ENCODE results near the gene TRIM28.
"Not testable (repeated sequence)": the region's sequence is repeated elsewhere in the genome, so short reads cannot be mapped to it uniquely, and the experiment has no call there.

Gene TRIM28

DNA sequence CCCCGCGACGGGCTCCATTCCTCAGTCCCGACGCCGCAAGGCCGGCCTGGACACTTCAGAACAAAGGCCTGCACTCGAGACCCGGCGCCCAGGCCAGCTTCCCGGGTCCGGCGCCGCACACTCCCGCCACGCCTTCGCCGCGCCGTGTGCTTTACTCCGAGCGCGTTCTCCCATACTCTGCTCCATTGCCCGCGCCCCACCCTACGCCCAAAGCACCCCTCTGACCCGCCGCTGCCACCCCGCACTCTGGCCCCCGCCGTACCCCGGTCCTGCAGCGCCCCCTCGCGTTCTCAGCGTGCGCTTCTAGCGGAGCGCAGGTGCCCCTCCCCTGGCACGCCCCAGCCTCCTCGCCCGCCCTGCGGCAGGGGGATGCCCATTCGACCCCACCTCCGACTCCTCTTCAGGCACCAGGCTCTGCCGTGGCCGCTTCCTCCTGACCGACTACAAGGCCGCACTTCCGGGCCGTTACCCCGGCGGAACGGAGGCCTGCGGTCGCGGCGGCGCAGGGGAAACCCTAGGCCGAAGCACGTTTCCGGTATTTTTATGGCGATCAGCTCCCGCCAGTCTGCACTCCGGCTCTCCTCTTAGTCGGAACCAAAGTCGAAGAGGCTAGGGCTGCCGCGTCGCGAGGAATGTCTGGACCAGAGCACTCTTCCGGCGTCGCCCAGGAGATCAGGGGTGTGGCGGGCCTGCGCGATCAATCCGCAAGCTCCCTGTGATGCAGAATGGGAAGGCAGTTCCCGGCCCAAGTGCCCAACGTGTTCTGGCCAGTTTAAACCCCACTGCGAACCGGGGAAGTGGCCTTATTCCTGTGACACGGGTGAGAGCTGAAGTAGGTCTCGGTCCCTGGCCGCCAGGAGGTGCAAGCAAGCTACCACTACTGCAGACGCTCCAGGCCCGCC, 24.3 kb upstream of the TRIM28 start, which contains the start of gene ZBTB45:
Gene ZBTB45 (minus strand): TSS at position 456 of the 902 bp plus-strand sequence. CDS start 2,137 bp downstream, outside the sequence.
- DNase-seq = peak; percentile 97

DNA sequence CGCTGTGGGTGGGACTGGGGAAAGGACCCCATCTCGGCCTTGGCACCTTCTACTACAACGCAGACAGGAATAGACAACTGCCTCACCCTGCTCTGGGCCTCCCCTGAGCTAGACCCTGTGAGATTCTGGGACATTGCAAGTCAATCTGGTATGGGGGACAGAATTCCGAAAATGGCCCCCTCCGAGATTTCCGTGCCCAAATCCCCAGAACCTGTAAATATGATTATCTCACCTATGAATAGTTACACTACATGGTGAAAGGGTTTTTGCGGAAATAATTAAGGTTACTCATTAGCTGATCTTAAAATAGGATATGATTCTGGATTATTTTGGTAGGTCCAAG, 23.6 kb upstream of the TRIM28 start:
- no peak for DNase-seq

DNA sequence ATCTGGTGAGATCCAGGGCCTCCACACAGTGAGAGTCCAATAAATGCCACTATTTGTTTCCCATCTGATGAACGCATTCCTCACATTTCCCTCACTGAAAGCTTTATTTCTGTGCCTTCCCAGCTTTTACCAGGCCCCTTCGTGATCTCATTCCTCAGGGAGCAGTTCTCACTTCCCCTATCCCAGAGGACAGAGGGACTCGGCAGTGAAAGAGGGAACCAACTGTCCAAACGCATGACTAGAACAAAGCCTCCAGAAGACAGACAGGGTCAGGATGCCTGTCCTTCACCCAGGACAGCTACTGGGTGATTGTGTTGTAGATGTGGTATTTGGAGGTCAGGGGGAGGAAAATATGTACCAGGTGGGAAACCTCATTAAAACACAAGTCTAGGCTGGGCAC, 22.2 kb upstream of the TRIM28 start:
- DNase-seq = no peak

DNA sequence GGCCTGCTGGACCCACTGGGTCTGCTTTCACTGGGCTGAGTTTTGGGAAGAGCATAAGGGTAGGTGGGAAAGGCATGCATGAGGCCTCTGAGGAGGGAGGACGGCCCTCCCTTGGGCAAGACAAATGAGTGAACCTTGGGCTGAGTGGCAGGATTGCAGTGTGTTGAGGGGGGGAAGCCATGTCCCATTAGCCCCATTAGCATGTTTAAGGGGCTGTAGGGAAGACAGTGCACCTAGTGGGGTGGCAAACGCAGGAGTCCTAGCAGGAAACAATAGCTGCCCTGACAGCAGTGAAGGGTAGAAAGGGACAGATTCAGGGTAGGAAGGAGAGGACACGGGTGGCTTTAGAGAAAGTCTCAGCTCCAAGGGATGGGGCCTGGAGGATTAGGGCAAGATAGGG, 21.2 kb upstream of the TRIM28 start:
- no peak for DNase-seq

DNA sequence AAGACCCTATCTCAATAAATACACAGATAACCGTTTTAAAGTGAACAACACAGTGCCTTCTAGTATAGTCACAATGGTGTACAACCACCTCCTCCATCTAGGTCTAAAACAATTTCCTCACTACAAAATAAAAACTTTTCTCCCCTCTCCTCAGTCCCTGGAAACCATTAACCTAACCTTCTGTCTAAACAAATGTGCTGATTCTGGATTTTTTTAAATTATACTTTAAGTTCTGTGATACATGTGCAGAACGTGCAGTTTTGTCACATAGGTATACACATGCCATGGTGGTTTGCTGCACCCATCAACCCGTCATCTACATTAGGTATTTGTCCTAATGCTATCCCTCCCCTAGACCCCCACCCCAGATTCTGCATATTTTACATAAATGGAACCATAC, 14.5 kb upstream of the TRIM28 start:
- DNase-seq = no peak

DNA sequence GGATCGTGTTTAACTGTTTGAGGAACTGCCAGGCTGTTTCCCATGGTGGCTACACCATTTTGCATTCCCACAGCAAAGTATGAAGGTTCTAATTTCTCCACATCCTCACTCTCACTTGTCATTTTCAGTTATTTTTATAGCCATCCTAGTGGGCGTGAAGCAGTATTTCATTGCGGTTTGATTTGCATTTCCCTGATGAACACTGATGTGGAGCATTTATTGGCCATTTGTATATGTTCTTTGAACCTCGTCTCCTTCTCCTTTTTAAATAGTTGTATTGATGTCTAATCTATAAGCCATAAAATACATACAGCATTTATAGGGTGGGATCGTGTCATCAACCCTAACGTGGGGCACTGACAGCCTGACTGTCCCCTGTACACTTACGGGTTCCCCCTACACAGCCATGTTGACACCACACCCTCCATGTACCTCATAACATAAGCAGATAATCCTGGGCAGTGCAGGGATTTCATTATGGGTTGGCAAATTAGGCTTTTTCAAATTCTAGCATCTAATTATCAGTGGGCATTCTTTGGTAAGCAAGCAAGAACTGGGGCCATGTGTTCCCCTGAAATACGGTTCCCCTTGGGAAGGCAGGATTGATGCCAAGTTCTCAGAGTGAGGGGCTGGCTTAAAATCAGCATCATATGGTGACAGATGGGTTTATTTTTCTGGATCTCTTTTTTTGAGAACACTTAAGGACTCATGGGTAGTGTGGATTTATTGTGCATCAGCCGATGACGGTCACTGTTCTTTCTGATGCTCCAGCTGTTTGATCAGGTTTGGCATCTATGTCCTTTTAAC, 12.6 kb upstream of the TRIM28 start:
- DNase-seq = no peak

DNA sequence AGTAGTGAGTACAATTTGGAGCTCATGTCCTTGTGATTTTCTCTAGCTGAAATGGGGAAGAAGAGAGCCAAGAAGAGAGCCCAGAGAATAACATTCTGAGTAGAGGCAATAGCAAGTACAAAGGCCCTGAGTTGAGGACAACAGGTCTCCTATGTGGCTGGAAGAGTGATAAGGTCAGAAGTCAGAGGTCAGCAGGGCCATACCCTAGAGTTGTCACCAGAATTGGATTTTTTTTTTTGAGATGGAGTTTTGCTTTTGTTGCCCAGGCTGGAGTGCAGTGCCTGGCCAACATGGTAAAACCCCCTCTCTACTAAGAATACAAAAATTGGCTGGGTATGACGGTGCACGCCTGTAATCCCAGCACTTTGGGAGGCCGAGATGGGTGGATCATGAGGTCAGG, 8.0 kb upstream of the TRIM28 start:
- no peak for DNase-seq

DNA sequence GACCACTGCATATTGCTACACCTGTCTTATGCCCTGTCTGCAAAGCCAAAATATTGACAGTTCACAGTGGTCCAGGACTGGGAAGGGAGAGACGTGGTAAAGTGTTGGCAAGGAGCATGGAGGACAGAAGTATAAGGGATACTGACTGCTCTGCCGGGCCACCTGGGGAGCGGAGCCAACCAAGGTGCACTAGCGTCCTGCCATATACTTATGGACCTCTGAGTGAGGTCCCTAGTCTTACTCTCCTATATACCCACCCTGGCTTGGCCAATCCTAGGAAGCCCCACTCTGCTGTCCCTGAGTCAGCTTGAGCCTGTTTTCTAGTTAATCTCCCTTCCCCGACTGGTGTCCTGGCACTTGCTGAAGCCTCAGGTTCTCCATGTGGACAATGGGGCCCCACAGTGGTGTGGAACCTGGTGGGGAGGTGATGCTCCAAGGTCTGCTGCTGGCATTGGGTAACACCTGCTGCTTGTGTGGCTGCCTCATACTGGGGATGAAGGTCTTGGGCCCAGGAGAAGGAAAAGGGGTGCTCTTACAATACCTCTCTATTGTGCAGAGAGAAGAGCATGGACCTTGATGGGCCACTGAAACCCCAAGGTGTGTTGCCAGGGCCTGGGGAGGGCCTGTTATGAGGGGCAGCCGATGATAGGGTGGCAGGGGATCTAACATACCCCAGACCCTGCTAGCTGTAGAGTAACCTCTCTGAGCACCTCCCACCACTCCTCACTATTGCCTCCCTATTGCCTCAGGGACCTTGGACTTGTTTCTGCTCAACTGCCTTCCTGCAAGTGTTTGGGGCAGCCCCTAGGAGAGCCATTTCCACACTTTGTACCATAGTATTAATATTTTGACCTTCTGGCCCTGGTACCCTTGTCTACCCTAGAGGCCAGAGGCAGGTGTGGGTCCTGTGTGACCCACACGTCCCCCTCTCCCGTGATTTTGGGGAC, 6.7 kb upstream of the TRIM28 start:
- DNase-seq = no peak

DNA sequence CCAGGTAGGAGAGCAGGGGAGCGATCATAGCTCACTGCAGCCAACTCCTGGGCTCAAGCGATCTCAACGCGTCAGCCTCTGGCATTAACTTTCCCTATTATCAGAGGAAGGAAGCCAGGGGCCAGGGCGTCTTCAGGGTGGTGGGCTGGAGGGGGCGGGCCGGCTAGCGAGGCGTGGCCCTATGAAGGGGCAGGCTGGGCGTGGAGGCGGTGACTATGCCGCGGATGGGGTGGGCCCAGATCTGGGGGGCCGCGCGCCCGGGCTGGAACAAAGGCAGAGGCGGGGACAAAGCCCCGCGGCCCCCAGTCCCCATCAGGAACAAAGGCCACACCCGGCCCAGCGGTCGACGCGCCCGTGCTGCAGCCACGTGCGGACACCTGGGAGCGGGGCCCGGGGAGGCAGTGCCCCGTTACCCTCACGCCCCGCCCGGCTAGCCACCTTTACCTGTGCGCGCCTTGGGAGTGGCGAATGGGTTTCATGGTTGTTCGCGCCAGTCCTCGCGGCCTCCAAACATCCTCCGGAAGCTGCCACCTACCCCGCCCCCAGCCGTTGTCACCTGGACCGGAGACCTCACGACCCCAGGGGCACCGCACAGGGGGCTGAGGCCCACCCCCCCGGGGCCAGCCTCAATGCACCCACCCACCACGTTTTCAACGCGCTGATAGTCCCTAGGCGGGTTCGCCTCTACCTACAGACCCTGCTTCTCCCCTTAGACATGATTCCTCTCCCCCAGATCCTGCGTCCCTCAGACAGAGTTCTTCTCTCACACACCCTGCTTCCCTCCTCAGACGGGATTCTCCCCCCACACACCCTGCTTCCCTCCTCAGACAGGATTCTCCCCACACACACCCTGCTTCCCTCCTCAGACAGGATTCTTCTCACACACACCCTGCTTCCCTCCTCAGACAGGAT, 5.4 kb upstream of the TRIM28 start:
- no peak for DNase-seq

DNA sequence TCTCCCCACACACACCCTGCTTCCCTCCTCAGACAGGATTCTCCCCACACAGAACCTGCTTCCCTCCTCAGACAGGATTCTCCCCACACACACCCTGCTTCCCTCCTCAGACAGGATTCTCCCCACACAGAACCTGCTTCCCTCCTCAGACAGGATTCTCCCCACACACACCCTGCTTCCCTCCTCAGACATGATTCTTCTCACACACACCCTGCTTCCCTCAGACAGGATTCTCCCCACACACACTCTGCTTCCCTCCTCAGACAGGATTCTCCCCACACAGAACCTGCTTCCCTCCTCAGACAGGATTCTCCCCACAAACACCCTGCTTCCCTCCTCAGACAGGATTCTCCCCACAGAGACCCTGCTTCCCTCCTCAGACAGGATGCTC, 4.7 kb upstream of the TRIM28 start:
- DNase-seq = not testable (repeated sequence)

DNA sequence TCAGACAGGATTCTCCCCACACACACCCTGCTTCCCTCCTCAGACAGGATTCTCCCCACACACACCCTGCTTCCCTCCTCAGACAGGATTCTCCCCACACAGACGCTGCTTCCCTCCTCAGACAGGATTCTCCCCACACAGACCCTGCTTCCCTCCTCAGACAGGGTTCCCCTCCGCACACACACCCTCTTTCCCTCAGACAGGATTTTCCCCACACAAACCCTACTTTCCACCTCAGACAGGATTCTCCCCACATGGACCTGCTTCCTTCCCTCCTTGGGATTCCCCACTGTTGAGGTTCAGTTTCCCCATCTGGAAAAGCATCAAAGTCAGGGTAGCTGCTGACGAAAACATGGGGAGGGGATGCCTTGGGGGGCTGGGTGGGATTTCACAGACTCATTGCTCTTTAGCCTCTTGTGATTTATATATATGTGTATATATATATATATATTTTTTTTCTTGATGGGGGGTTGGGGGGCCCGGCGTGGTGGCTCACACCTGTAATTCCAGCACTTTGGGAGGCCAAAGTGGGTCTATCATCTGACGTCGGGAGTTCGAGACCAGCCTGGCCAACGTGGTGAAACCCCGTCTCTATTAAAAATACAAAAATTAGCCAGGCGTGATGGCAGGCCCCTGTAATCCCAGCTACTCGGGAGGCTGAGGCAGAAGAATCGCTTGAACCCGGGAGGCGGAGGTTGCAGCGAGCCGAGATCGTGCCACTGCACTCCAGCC, 1.1 kb upstream of the TRIM28 start:
- not testable (repeated sequence) for DNase-seq

DNA sequence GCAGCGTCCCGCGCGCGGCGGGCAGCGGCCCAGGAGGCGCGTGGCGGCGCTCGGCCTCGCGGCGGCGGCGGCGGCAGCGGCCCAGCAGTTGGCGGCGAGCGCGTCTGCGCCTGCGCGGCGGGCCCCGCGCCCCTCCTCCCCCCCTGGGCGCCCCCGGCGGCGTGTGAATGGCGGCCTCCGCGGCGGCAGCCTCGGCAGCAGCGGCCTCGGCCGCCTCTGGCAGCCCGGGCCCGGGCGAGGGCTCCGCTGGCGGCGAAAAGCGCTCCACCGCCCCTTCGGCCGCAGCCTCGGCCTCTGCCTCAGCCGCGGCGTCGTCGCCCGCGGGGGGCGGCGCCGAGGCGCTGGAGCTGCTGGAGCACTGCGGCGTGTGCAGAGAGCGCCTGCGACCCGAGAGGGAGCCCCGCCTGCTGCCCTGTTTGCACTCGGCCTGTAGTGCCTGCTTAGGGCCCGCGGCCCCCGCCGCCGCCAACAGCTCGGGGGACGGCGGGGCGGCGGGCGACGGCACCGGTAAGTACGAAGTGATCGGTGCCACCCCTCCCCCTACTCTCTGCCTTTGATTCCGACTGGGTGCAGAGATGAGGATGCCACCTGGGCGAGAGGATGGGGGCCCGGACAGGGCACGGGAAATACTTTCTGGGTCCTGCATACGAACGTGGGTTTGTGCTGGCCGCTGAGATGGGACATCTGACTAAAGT, 874 bp downstream of the TRIM28 start:
- DNase-seq = peak; percentile 23

DNA sequence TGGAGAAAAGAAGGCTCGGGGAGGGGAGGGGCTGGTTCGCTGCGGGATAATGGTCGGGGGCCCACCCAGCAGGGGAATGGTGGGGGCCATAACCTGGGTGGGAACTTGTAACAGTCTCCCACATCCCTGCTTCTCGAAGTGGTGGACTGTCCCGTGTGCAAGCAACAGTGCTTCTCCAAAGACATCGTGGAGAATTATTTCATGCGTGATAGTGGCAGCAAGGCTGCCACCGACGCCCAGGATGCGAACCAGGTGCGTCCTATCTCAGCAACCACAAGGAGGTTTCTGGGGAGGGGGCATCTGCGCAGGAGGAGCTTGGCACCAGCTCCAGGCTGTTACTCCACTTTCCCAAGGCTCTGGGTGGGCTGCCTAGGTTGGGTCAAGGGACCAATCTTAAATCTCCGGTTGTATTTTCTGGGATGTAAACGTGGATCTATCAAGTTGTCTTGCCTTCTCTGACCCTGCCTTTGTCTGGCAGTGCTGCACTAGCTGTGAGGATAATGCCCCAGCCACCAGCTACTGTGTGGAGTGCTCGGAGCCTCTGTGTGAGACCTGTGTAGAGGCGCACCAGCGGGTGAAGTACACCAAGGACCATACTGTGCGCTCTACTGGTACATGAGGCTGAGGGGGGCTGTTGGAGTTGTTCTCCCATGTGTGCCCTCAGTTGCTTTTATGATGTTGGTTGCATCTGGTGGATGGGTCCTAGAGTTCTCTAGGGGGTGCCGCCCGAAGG, 1.6 kb downstream of the TRIM28 start:
- DNase-seq = no peak

DNA sequence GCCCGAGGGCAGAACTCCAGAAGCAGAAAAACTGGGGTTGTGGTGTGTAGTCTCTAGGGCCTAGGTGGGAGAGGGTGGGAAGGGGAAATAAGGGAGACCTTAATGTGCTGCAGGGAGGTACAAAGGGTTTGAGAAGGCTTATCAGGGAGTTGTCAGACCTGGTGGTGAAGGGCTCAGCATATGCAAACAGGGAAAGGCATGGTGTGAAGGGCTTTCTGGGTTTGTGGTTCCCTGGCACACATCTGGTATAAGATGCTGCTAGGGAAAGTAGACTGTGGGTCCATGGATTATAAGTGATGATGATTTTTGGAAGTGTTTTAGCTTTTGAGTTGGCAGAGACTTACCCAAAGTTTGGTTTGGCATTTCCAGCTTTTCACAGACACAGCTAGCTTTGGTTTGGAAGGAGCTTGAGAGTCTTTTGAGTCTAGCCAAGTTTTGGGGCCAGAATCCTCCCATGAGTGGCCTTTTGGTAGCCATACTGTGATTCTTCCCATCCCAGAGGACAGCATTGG, 2.2 kb downstream of the TRIM28 start:
- no peak for DNase-seq

DNA sequence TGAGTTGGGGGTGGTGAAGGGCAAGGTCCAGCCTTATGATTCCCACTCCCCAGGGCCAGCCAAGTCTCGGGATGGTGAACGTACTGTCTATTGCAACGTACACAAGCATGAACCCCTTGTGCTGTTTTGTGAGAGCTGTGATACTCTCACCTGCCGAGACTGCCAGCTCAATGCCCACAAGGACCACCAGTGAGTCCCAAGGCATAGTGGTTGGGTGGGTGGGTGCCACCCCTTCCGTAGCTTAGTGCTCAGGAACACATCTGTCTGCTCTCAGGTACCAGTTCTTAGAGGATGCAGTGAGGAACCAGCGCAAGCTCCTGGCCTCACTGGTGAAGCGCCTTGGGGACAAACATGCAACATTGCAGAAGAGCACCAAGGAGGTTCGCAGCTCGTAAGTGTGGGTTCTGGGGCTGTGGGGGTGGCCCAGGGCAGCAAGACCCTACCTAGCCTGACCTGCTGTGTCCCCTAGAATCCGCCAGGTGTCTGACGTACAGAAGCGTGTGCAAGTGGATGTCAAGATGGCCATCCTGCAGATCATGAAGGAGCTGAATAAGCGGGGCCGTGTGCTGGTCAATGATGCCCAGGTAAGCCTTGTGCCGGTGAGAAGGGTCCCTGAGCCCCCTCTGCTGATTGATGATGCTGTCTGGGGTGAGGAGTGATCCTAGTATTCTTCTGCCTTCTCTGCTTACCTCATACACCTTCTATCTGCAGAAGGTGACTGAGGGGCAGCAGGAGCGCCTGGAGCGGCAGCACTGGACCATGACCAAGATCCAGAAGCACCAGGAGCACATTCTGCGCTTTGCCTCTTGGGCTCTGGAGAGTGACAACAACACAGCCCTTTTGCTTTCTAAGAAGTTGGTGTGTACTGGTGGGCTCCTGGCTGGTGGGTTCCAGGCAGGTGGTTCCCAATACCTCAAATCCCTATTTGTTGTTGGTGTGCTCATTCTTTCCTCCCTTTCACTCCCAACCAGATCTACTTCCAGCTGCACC, 3.8 kb downstream of the TRIM28 start:
- DNase-seq = no peak

DNA sequence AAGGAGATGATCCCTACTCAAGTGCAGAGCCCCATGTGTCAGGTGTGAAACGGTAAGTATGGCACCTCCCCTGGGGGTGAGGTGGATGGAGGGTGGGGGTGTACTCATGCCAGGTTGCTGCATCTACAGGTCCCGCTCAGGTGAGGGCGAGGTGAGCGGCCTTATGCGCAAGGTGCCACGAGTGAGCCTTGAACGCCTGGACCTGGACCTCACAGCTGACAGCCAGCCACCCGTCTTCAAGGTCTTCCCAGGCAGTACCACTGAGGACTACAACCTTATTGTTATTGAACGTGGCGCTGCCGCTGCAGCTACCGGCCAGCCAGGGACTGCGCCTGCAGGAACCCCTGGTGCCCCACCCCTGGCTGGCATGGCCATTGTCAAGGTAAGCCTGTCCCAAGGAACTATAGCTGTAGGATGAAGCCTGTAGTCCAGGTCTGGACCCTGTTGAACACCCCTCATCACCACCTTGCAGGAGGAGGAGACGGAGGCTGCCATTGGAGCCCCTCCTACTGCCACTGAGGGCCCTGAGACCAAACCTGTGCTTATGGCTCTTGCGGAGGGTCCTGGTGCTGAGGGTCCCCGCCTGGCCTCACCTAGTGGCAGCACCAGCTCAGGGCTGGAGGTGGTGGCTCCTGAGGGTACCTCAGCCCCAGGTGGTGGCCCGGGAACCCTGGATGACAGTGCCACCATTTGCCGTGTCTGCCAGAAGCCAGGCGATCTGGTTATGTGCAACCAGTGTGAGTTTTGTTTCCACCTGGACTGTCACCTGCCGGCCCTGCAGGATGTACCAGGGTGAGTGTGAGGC, 5.2 kb downstream of the TRIM28 start:
- DNase-seq = no peak

DNA sequence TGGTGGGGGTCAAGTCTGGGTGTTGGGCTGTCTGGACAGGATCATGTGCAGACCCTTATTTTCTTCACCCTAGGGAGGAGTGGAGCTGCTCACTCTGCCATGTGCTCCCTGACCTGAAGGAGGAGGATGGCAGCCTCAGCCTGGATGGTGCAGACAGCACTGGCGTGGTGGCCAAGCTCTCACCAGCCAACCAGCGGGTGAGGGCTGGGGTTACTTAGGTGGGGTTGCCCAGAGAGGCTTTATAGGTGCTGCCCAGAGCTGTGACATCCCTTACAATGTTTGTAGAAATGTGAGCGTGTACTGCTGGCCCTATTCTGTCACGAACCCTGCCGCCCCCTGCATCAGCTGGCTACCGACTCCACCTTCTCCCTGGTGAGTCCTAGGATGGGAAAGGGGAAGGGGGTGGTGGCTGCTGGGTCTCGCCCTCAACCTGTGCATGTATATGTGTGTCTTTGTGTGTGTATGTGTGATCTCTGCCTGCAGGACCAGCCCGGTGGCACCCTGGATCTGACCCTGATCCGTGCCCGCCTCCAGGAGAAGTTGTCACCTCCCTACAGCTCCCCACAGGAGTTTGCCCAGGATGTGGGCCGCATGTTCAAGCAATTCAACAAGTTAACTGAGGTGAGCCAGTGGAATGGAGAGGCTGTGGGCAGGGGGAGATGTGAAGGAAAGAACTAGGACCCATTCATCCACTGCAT, 5.9 kb downstream of the TRIM28 start:
- DNase-seq = no peak

Data from fibroblast of skin of right quadriceps (primary cell).